ENCODE data around the gene MROH7.

Gene MROH7

DNA sequence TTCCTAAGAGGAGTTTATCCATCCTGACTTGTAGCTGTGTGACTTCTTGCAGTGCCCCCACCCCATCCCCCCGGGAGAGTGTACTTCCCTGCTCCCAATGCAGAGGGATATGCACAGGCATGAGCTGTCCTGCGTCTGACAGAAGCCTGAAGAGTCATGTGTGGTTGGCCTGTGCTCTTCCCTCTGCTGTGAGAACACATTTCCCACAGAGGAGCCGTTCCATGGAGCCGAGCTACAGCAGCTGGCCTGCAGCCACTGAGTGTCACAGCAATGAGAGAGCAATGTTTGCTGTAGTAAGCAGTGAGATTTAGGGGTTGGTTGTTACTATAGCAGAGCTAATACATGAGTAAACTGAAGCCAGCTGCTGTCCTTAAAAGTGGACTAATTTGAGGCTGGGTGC, 100.7 kb downstream of the MROH7 start:
- no peak for DNase-seq (ENCODE audit: low spot score)

DNA sequence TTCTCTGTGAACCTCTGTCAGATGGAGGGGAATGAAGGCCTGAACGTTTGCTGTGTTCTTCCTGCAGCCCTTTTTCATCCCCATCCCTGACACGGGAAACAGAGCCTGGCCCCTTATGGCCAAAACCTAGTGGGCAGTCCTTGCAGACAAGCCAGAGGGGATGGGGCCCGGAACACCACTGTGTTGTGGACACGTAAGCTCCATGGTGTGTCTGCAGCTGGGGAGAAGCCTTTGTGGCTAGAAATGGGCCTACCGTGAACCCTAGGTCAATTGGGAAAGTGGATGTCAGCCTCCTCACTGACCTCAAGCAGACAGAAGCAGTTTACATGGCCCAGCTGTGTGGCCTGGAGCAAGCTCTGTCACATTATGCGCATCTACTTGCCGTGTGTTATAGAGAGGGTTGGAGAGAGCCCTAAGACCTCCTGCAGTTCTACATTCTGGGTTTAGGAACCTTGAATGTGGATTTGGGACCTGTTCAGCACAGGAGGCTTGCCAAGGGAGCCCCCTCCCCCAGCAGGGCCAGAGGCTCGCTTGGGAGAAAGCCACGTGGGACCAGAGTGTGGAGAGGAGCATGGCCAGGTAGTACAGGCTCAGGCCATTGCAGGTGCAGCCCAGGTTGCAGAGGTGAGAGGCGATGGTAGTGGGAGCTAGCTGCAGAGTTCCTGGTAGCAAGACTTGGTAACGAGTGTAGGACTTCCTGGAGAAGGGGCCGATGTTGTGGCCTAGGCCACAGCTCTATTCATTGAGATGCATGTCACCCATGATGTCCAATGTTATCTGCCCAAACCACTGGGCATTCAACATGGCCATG, 102.0 kb downstream of the MROH7 start:
- DNase-seq (ENCODE audit: low spot score), result no peak

DNA sequence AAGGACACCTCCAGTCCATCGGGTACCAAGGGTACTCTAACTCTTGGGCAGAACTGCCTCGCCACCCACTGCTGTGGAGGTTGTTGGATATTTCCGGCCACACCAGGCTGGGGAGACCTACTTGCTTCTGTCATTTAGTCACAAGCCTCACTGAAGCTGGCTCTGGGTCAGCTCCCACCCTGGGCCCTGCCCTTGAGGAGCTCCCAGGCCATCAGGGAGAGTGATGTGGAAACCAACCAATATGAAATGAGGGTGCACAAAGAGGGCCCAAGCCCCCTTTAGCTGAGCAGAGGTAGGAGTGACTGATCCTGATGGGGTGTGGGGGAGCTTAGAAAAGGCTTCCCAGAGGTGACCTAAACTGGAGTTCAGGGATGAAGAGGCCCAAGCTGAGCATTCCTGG, 103.1 kb downstream of the MROH7 start:
- DNase-seq (ENCODE audit: low spot score), result no peak

DNA sequence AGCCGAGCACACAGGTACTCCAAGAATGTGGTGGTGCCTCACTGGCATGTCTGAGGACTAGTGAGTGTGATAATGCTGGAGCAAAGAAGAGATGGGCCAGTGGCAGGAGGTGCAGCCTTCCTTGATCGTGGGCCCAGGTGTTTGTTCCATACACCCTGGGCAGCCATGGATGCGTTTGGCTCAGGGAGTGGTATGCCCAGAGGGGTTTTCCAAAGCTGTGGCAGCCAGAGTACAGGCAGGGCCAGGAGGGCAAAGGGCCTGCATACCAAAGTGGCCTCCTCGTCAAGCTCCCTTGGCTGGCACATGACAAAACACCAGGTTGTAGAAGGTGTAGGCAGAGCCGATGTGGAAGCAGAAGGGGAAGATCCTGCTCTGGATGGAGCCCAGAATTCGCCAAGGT, 103.7 kb downstream of the MROH7 start:
- no peak for DNase-seq (ENCODE audit: low spot score)

DNA sequence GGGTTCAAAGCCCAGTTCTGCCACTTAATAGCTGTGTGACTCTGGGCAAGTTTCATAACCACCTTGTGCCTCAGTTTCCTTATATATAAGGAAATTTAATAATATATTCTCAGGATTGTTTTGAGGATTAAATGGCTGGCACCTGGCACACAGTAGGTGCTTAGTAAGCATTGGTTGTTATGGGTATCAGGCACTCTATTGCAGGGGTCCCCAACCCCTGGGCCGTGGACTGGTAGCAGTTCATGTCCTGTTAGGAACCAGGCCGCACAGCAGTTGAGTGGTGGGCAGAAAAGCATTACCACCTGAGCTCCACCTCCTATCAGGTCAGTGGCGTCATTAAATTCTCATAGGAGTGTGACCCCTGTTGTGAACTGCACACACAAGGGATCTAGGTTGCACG, 104.3 kb downstream of the MROH7 start:
- DNase-seq (ENCODE audit: low spot score), result no peak

DNA sequence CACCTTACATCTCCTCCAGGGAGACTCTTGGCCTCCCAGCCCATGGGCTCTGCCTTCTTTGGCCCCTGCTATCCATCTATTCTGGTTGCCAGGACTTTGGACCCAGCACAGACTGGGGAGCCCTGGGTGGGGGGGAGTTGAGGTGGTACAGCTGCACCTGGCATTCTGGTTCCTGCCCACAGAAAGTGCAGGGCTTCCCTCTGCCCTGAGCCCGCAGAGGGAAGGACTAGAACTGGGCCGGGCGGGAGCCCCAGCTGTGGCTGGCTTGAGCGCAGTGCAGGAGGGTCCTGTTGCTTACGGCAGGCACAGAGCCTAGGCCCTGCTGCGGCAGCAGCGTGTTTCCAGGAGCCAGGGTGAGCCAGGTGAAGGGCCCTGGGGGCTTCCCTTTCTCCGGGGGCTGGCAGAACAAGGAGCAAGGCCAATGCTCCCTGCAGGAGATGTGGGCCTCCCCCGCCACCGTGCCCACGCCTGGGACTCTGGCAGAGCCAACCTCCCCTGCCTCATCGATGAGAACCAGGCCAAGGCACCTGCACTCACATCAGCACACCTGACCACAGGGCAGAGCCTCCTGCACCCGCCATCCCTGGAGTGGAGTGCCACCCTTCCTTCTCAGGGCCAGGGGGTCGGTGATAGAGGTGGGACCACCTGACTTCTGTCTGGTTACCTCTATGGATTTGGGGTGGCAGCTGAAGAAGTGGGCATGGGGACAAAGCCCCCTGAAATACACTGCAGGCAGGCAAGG, 106.7 kb downstream of the MROH7 start:
- no peak for DNase-seq (ENCODE audit: low spot score)

DNA sequence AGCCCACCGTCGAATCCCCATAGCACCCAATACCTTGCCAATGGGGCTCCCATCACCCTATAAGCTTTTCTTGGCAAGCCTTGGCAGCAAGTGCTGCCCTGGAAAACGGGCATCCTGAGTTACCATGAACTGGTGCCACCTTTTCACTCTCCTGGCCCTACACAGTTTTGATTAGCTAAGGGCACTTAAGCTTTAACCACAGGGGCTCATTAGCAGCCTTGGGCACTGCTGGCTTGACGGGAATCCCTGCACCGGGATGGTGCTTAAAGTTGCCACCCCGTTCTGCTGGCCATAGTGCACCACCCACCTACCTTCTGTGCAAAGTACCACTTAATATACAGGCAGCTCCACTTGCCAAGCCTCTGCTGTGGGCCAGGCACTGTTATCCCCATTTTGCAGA, 109.0 kb downstream of the MROH7 start:
- DNase-seq (ENCODE audit: low spot score), result no peak

DNA sequence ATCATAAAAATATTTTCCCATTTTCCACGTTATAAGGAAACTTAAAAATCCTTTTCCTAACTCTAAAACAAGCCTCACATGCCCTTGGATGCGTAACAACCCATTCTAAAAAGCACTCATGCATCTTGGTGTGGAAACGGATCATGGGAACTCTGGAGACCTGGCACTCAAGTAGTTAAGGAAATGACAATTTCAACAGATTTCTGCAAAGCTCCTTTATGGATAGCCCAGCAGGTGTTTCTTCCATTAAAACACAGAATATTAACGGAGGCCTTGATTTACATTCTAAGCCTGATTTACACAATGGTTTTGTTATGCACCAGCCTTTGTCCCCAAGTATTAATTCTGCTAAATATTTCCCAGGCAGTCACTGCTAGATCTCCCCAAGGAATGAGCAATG, 109.8 kb downstream of the MROH7 start:
- no peak for DNase-seq (ENCODE audit: low spot score)

DNA sequence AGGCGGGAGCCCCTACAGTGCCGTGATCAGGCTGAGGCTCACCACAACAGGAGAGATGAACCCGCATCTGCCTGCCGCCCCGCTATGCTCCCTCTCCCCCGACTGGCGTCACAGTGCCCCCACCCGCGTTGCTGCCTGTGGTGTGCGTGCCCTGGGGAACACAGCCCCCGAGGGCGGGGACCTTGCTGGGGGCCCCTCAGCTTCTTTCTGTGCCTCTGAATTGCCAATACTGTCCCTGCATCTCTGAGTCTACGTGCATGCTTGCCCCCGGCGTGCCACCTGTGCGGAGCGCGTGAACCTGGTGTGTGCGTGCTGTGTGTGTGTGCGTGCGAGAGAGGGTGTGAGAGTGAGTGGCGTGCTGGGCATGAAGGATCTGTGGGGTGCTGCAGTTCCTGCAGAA, 112.5 kb downstream of the MROH7 start:
- no peak for DNase-seq (ENCODE audit: low spot score)

DNA sequence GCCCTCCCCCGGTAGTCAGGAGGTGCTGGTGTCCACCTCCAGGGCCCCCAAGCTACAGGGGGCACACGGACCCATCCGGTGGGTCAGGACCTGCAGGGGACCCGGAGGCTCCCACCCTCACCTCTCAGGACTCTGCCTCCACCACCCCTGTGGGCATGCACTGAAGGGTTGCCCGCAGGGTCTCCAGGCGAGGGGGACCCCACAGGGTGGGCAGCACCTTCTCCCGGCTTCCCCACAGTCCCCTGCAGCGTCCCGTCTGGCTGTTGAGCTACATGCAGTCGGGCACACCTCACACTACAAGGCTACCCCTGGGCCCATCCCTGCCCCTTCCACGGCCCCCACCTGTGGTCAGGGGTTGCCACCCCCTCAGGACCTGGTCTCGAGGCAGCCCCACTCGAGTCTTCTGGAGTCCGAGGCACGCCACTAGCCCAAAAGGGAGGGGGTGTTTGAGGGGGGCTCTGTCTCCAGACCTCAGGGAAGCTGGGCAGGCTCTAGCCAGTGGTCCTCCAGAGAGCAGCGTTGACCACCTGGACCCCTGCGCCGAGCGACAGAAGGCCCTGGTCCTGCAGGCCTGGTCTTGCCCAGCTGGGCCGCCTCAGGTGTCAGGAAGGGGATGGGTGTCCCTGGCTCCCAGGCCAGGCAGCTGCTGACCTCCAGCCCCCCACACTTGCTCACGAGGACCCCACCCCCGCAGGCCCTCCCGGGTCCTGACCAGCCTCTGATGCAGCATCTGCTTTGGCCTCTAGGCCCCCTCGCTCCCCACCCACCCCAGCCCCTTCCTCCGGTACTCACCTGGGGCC, 113.1 kb downstream of the MROH7 start:
- no peak for DNase-seq (ENCODE audit: low spot score)

DNA sequence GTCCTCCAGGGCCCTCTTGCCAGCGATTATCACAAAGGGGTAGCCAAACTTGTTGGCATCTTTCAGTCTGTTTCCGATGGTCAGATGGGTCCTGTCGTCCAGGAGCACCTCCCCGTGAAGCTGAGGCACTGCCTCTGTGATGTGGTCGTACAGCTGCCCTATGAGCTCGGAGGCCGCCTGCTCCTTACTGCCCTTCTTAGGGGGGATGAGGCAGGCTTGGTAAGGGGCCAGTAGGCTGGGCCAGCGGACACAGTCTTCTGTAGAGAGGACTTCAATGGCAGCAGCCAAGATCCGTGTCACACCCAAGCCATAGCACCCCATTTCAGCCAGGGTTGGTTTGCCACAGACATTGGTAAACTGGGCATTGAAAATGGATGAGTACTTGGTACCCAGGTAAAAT, 116.2 kb downstream of the MROH7 start:
- DNase-seq (ENCODE audit: low spot score), result no peak

DNA sequence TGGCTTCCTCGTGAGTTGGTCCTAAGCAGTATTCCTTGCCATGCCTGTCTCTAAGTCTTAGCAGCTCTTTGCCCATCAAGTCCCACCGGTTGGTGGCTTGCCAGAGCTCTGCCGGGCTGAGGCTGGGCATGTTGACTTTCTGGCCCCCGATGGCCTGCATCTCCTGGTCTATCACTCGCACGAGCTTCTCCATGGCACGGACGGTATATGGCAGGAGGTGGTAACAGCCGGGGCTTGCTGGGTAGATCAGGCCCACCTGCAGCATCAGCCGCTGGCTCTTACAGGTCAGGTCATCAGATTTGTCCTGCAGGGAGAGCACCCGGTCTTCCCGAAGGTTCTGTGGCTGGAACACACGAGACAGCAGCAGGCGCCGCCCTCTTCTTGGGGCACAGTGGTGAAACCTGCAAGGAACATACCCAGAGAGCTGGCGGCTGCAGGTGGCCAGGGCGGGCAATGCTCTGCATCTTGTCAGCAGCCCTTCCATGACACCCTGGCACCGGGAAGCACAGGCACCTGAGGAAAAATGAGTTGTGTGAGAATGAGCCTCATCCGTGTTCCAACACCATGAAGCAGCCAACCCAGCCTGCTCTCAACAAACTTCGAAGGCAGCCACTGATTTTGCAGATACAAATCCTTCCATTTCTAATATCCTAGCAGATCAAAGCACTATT, 117.2 kb downstream of the MROH7 start:
- no peak for DNase-seq (ENCODE audit: low spot score)
